HepG2 (cell line): Measurements from ENCODE around the gene PALMD. TPM values are rescaled to one million over a fixed set of nuclear protein-coding genes. Genes with fewer than 3 reads are reported as not detected.

ENCODE experiments used
- ATAC-seq: fragments of 200-7000 bp; cut with Tn5 transposase; 3 replicates; pipeline ENCODE4 v1.9.1; 2020; ENCODE audit warnings: mild to moderate bottlenecking, moderate library complexity
- BruUV-seq: library from RNA; stranded (reverse); fragments of 400-500 nt; replicated peaks from 2 replicates; lab custom pipeline; 2021; lab: Mats Ljungman, UMichigan
- CTCF ChIA-PET: fragments of 300-600 bp; formaldehyde crosslinking; extraction: SDS; loops from one replicate; lab custom pipeline; 2021; ENCODE audit warnings: low total read pairs, inconsistent platforms, low intra/inter-chr PET ratio; lab: Yijun Ruan, JAX
- POLR2A ChIA-PET: fragments of 350-600 bp; sonication (Branson Sonifier 250); formaldehyde crosslinking; loops from one replicate; lab custom pipeline; 2020; ENCODE audit warnings: antibody characterized with exemption, inconsistent platforms; lab: Yijun Ruan, JAX
- DNase-seq: peaks from one replicate; pipeline ENCODE4 v3.0.0-alpha.2; 2015; ENCODE audit warnings: low spot score
- FAIRE-seq: peaks from 3 replicates; lab custom pipeline; 2011; peaks lifted over from hg19 to GRCh38; lab: Jason Lieb, UNC
- H2AFZ ChIP-seq: one replicate; pipeline ENCODE4 v1.6.1; 2011; ENCODE audit warnings: low read length, inconsistent platforms
- H3K27ac ChIP-seq: fragments of 300-600 bp; 3 replicates; pipeline ENCODE4 v1.8.0; 2011; ENCODE audit warnings: mixed run types, mild to moderate bottlenecking, mixed read lengths, low read length, inconsistent platforms; ENCODE audit not compliant: insufficient read depth; ENCODE audit errors: extremely low read length
- H3K27me3 ChIP-seq, 2 experiments: fragments of 200-600 bp in 1 of 2; 2 replicates in 1 of 2; 3 replicates in 1 of 2; pipeline versions ENCODE4 v1.6.0 to v1.8.0; 2011; ENCODE audit warnings: low read length in 2 of 2, mild to moderate bottlenecking in 2 of 2, moderate library complexity in 2 of 2, inconsistent platforms in 1 of 2; ENCODE audit not compliant: insufficient read depth in 2 of 2, control insufficient read depth in 1 of 2
- H3K36me3 ChIP-seq, 2 experiments: fragments of 200-600 bp in 1 of 2; replicated peaks in 1 of 2; 2 replicates in 1 of 2; 3 replicates in 1 of 2; pipeline versions ENCODE4 v1.5.1 to v1.8.0; 2011; ENCODE audit warnings: low read length in 2 of 2, inconsistent platforms in 1 of 2; ENCODE audit not compliant: insufficient read depth in 2 of 2, control insufficient read depth in 1 of 2
- H3K4me1 ChIP-seq: 2 replicates; pipeline ENCODE4 v1.5.1; 2012; ENCODE audit warnings: low read length, inconsistent platforms; ENCODE audit not compliant: insufficient read depth
- H3K4me2 ChIP-seq: 2 replicates; pipeline ENCODE4 v1.6.0; 2011; ENCODE audit warnings: low read depth, low read length, inconsistent platforms
- H3K4me3 ChIP-seq, 3 experiments: fragments of 200-600 bp in 1 of 3; sonication (generic), shearing (Covaris generic) in 1 of 3; replicated peaks in 1 of 3; 2 replicates each; pipeline ENCODE4 v1.5.1; 2011 to 2016; ENCODE audit warnings: low read length in 3 of 3, inconsistent platforms in 2 of 3, low read depth in 2 of 3, mild to moderate bottlenecking in 2 of 3, control low read depth in 1 of 3, mixed read lengths in 1 of 3; ENCODE audit not compliant: insufficient read depth in 1 of 3
- H3K79me2 ChIP-seq: one replicate; pipeline ENCODE4 v1.6.1; 2011; ENCODE audit warnings: low read length, inconsistent platforms; ENCODE audit not compliant: insufficient read depth
- H3K9ac ChIP-seq: 2 replicates; pipeline ENCODE4 v1.6.0; 2011; ENCODE audit warnings: mild to moderate bottlenecking, low read depth, low read length, inconsistent platforms; ENCODE audit not compliant: insufficient read depth
- H3K9me3 ChIP-seq: 2 replicates; pipeline ENCODE4 v1.5.1; 2012; ENCODE audit warnings: mild to moderate bottlenecking, low read length
- H4K20me1 ChIP-seq: 2 replicates; pipeline ENCODE4 v1.6.0; 2011; ENCODE audit warnings: inconsistent platforms, mild to moderate bottlenecking, low read length, moderate library complexity; ENCODE audit not compliant: insufficient read depth
- BRD4 ChIP-seq: sonication (generic); formaldehyde crosslinking; IDR thresholded peaks from 2 replicates; pipeline ENCODE4 v1.4.0; 2020; ENCODE audit warnings: missing genetic modification reagents
- ELF3 ChIP-seq: IDR thresholded peaks from 2 replicates; pipeline ENCODE4 v1.6.1; 2016; ENCODE audit warnings: missing genetic modification reagents, missing compliant biosample characterization
- GFI1 ChIP-seq: sonication (generic); formaldehyde crosslinking; IDR thresholded peaks from 2 replicates; pipeline ENCODE4 v1.5.0; 2020; ENCODE audit warnings: missing genetic modification reagents, mild to moderate bottlenecking, borderline replicate concordance
- KDM3A ChIP-seq: IDR thresholded peaks from 2 replicates; pipeline ENCODE4 v1.6.1; 2018; ENCODE audit warnings: low read depth, missing compliant biosample characterization
- KLF11 ChIP-seq: IDR thresholded peaks from 2 replicates; pipeline ENCODE4 v1.6.1; 2016; ENCODE audit warnings: missing compliant biosample characterization
- KMT2A ChIP-seq: sonication (generic); formaldehyde crosslinking; IDR thresholded peaks from 2 replicates; pipeline ENCODE4 v1.4.0; 2020; ENCODE audit warnings: missing genetic modification reagents
- LCORL ChIP-seq, 2 experiments: fragments of 450-650 bp in 1 of 2; sonication (generic) in 1 of 2; formaldehyde crosslinking in 1 of 2; IDR thresholded peaks; 2 replicates each; pipeline versions ENCODE4 v1.5.0 to v1.6.1; 2017 to 2020; ENCODE audit warnings: antibody characterized with exemption in 1 of 2, missing genetic modification reagents in 1 of 2
- MBD4 ChIP-seq: IDR thresholded peaks from 2 replicates; pipeline ENCODE4 v1.6.1; 2012; ENCODE audit warnings: low read length, inconsistent platforms, borderline replicate concordance
- MEIS1 ChIP-seq: sonication (generic); formaldehyde crosslinking; IDR thresholded peaks from 2 replicates; pipeline ENCODE4 v1.9.0; 2021; ENCODE audit warnings: mild to moderate bottlenecking, missing genetic modification reagents, moderate library complexity, borderline replicate concordance
- PCBP1 ChIP-seq: fragments of 200-400 bp; formaldehyde crosslinking; IDR thresholded peaks from 2 replicates; pipeline ENCODE4 v1.6.1; 2017; ENCODE audit warnings: mild to moderate bottlenecking, low read depth, low read length, borderline replicate concordance
- POGZ ChIP-seq: sonication (generic); formaldehyde crosslinking; IDR thresholded peaks from 2 replicates; pipeline ENCODE4 v1.4.0; 2020; ENCODE audit warnings: mild to moderate bottlenecking, missing genetic modification reagents
- REPIN1 ChIP-seq: sonication (generic); formaldehyde crosslinking; IDR thresholded peaks from 2 replicates; pipeline ENCODE4 v1.8.0; 2022; ENCODE audit warnings: missing genetic modification reagents, low read depth, mild to moderate bottlenecking, borderline replicate concordance
- SMAD3 ChIP-seq: sonication (generic); formaldehyde crosslinking; IDR thresholded peaks from 2 replicates; pipeline ENCODE4 v1.4.0; 2020; ENCODE audit warnings: missing genetic modification reagents
- SMAD9 ChIP-seq: sonication (generic); formaldehyde crosslinking; IDR thresholded peaks from 2 replicates; pipeline ENCODE4 v1.5.1; 2020; ENCODE audit warnings: mild to moderate bottlenecking, missing genetic modification reagents
- TOE1 ChIP-seq: sonication (generic); formaldehyde crosslinking; IDR thresholded peaks from 2 replicates; pipeline ENCODE4 v1.4.0; 2020; ENCODE audit warnings: mild to moderate bottlenecking, missing genetic modification reagents
- ZC3H4 ChIP-seq: sonication (generic); formaldehyde crosslinking; IDR thresholded peaks from 2 replicates; pipeline ENCODE4 v1.4.0; 2020; ENCODE audit warnings: missing genetic modification reagents, borderline replicate concordance
- ZNF317 ChIP-seq: sonication (generic); formaldehyde crosslinking; IDR thresholded peaks from 2 replicates; pipeline ENCODE4 v1.5.0; 2020; ENCODE audit warnings: mild to moderate bottlenecking, missing genetic modification reagents
- ZNF557 ChIP-seq: sonication (generic); formaldehyde crosslinking; IDR thresholded peaks from 2 replicates; pipeline ENCODE4 v1.4.0; 2020; ENCODE audit warnings: missing genetic modification reagents
- ZNF674 ChIP-seq: sonication (generic); formaldehyde crosslinking; IDR thresholded peaks from 2 replicates; pipeline ENCODE4 v1.5.0; 2020; ENCODE audit warnings: low read depth, mild to moderate bottlenecking, missing genetic modification reagents
- ZSCAN9 ChIP-seq: IDR thresholded peaks from 2 replicates; pipeline ENCODE4 v1.6.1; 2016; ENCODE audit warnings: borderline replicate concordance
- WGBS: methylation state at CpG from one replicate; pipeline ENCODE4 v1.1.6; 2017; ENCODE audit warnings: low lambda C conversion rate; 5-methylcytosine and 5-hydroxymethylcytosine counted together
- in situ Hi-C: cut with HindIII; loops from 2 replicates; pipeline ENCODE4 v1.10.0; 2017; ENCODE audit warnings: low pct_unique_long_range_greater_than_20kb; ENCODE audit not compliant: extremely low pct_ligation_motif_present
- intact Hi-C: fragments of 100-400 bp; cut with micrococcal nuclease; formaldehyde crosslinking; loops from one replicate; pipeline ENCODE4 v1.10.0; 2022; ENCODE audit not compliant: unreplicated experiment
- polyA plus RNA-seq, 8 experiments: library from polyadenylated mRNA; depleted of rRNA in 3 of 8; stranded (reverse) in 7 of 8; unstranded in 1 of 8; fragments of >200 nt; fragmentation: Illumina TruSeq in 4 of 8; extraction: Trizol in 4 of 8; gene quantifications; 2 replicates each; pipeline versions ENCODE4 v1.2.1 to v1.2.3, GENCODE V29; 2011 to 2016; ENCODE audit warnings: low read depth in 4 of 8, missing spikeins in 1 of 8, mixed read lengths in 1 of 8; ENCODE audit not compliant: insufficient read depth in 1 of 8
- total RNA-seq, 5 experiments: library from RNA; depleted of rRNA; stranded (reverse); fragments of >200 nt; fragmentation: Illumina TruSeq; extraction: Trizol; gene quantifications; 2 replicates each; pipeline ENCODE4 v1.2.3, GENCODE V29; 2016; ENCODE audit warnings: low read depth in 1 of 5
- TF ChIP-seq, protein P1 (sequence below): IDR thresholded peaks from 2 replicates; pipeline ENCODE4 v1.6.1; 2016; ENCODE audit warnings: missing biosample characterization, missing genetic modification reagents, low read depth

The PALMD gene
- total and polyA plus RNA-seq, 2 of the 13 experiments (the other 11 are each of a cell fraction or from before 2014, with no cell fraction given), result 5.5 to 31.1 TPM

DNA sequence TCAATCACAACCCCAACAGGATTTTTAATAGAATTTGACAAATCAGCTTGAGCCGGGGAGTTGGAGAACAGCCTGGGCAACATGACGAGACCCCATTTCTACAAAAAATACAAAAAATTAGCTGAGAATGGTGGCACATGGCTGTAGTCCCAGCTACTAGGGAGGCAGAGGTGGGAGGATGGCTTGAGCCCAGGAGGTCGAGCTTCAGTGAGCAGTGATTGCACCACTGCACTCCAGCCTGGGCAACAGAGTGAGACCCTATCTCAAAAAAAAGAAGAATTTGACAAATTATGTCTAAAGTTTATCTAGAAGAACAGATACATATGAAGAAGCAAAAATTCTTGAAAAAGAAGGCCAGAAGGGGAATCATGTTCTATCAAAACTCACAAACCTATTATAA is 77.3 kb downstream of the PALMD start:
- Histone ChIP-seq H4K20me1 (no peaks in the 10 kb centered on the region), H3K27ac (no peak overlapping the region), H3K36me3 (peaks cover 4 to 13% of the 10 kb centered on the region in 2 experiments; a peak in 3 of 5 replicates), H3K27me3 (no peaks in the 10 kb centered on the region), H3K79me2 (no peaks in the 10 kb centered on the region), H3K4me3 (no peak overlapping the region), H3K9me3 (no peaks in the 10 kb centered on the region), H3K4me2 (no peak overlapping the region), H3K4me1 (peaks cover 15% of the 10 kb centered on the region), H3K9ac (no peak overlapping the region), H2AFZ (no peak overlapping the region)
- no TSS peak for BruUV-seq
- ATAC-seq (no peak), DNase-seq (no peak), FAIRE-seq (no peak)
- CTCF ChIA-PET, result no interaction called here
- POLR2A ChIA-PET, result no interaction called here
- in situ Hi-C loops, result loop anchor here (25.0 kb wide), 1 partner anchor 736 kb away; no protein-coding TSS in a partner anchor
- 93% methylated on average over 3 of the region's 3 CpGs for WGBS
- intact Hi-C loops, result no loop called here
- TF ChIP-seq LCORL (IDR thresholded peaks at IDR 0.05) (no peak), LCORL (CRISPR knock-in tag; IDR thresholded peaks at IDR 0.05) (no peak), KLF11 (CRISPR knock-in tag) (no peak), ZNF674 (CRISPR knock-in tag) (no peak), ELF3 (no peak), GFI1 (CRISPR knock-in tag) (no peak), TOE1 (no peak), MEIS1 (no peak), SMAD3 (CRISPR knock-in tag) (no peak), KDM3A (no peak), ZNF557 (CRISPR knock-in tag) (no peak)

GRCh38 chr1:99725996-99726395 is 80.1 kb downstream of the PALMD start:
- Histone ChIP-seq H3K4me3 (no peak overlapping the region), H3K9ac (no peak overlapping the region), H4K20me1 (no peaks in the 10 kb centered on the region), H2AFZ (no peak overlapping the region), H3K4me1 (peaks cover 15% of the 10 kb centered on the region), H3K4me2 (no peak overlapping the region), H3K36me3 (peaks cover 4 to 16% of the 10 kb centered on the region in 2 experiments; a peak in 3 of 5 replicates), H3K9me3 (no peaks in the 10 kb centered on the region), H3K27me3 (no peaks in the 10 kb centered on the region), H3K27ac (no peak overlapping the region), H3K79me2 (no peaks in the 10 kb centered on the region)
- ChIA-PET CTCF (no interaction called here), POLR2A (no interaction called here)
- ATAC-seq (no peak), DNase-seq (no peak), FAIRE-seq (no peak)
- in situ Hi-C loops (no loop called here), intact Hi-C loops (no loop called here)
- 96% methylated on average over 4 of the region's 4 CpGs for WGBS
- no TSS peak for BruUV-seq
- TF ChIP-seq ZC3H4 (CRISPR knock-in tag), result no peak
- TF ChIP-seq, protein P1, sequence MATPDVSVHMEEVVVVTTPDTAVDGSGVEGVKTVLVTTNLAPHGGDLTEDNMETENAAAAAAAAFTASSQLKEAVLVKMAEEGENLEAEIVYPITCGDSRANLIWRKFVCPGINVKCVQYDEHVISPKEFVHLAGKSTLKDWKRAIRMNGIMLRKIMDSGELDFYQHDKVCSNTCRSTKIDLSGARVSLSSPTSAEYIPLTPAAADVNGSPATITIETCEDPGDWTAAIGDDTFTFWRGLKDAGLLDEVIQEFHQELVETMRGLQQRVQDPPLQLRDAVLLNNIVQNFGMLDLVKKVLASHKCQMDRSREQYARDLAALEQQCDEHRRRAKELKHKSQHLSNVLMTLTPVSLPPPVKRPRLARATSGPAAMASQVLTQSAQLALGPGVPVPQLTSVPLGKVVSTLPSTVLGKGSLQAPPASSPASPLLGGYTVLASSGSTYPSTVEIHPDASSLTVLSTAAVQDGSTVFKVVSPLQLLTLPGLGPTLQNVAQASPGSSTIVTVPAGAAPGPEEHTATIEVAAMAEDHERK (CRISPR knock-in tag), result no peak
- TF ChIP-seq POGZ (CRISPR knock-in tag), result no peak
- TF ChIP-seq ZSCAN9 (CRISPR knock-in tag), result no peak
- no peak for TF ChIP-seq PCBP1
- no peak for TF ChIP-seq BRD4 (CRISPR knock-in tag)
- TF ChIP-seq REPIN1 (CRISPR knock-in tag), result no peak
- TF ChIP-seq SMAD9 (CRISPR knock-in tag), result no peak
- no peak for TF ChIP-seq MBD4
- TF ChIP-seq ZNF317 (CRISPR knock-in tag), result no peak
- TF ChIP-seq KMT2A (CRISPR knock-in tag), result no peak
